ENCODE measurements around the gene BLOC1S1.

Gene BLOC1S1

GRCh38 chr12:55765736-55766290 lies 50.0 kb downstream of the BLOC1S1 start:
- DNase-seq (ENCODE audit: low read depth in 2 of 2): no peak
- no peak overlapping the region for H3K4me3 ChIP-seq (replicated peaks in 1 of 2; ENCODE audit: low read depth in 2 of 2, low read length in 2 of 2)
- no peak for TF ChIP-seq CTCF (IDR thresholded peaks at IDR 0.05; ENCODE audit: low read depth, low read length)

GRCh38 chr12:55767156-55767555 lies 51.3 kb downstream of the BLOC1S1 start:
- no peak for TF ChIP-seq CTCF (IDR thresholded peaks at IDR 0.05; ENCODE audit: low read depth, low read length)
- no peak for DNase-seq (ENCODE audit: low read depth in 2 of 2)
- no peak overlapping the region for H3K4me3 ChIP-seq (replicated peaks in 1 of 2; ENCODE audit: low read depth in 2 of 2, low read length in 2 of 2)
